Keratinocyte (primary cell): ENCODE data around the gene BLMH. TPM values are rescaled to one million over a fixed set of nuclear protein-coding genes. Genes with fewer than 3 reads are reported as not detected.

Experiments used
- DNase-seq: peaks from one replicate; pipeline ENCODE4 v3.0.0-alpha.2; 2011; ENCODE audit warnings: low read depth, missing footprints, low spot score
- FAIRE-seq: peaks from 2 replicates; lab custom pipeline; 2011; peaks lifted over from hg19 to GRCh38; lab: Jason Lieb, UNC
- H2AFZ ChIP-seq: 2 replicates; pipeline ENCODE4 v1.6.0; 2012; ENCODE audit warnings: low read length, control low read depth, inconsistent platforms; ENCODE audit not compliant: control insufficient read depth
- H3K27ac ChIP-seq: 2 replicates; pipeline ENCODE4 v1.5.1; 2011; ENCODE audit warnings: low read length; ENCODE audit not compliant: control insufficient read depth, insufficient read depth
- H3K27me3 ChIP-seq: 3 replicates; pipeline ENCODE4 v1.6.0; 2011; ENCODE audit warnings: low read length; ENCODE audit not compliant: control insufficient read depth, insufficient read depth; ENCODE audit errors: extremely low read depth
- H3K36me3 ChIP-seq, 2 experiments: 2 replicates in 1 of 2; 3 replicates in 1 of 2; pipeline ENCODE4 v1.5.1; 2011; ENCODE audit warnings: low read length in 2 of 2, mild to moderate bottlenecking in 1 of 2; ENCODE audit not compliant: control insufficient read depth in 2 of 2, insufficient read depth in 2 of 2; ENCODE audit errors: extremely low read depth in 1 of 2
- H3K4me1 ChIP-seq: 3 replicates; pipeline ENCODE4 v1.5.1; 2011; ENCODE audit warnings: low read length; ENCODE audit not compliant: control insufficient read depth, insufficient read depth; ENCODE audit errors: extremely low read depth
- H3K4me2 ChIP-seq: 3 replicates; pipeline ENCODE4 v1.6.0; 2011; ENCODE audit warnings: low read depth, low read length; ENCODE audit not compliant: control insufficient read depth, insufficient read depth; ENCODE audit errors: extremely low read depth
- H3K4me3 ChIP-seq, 3 experiments: fragments of 200-600 bp in 1 of 3; sonication (generic) in 1 of 3; 2 replicates in 2 of 3; 3 replicates in 1 of 3; pipeline ENCODE4 v1.5.1; 2011 to 2016; ENCODE audit warnings: low read length in 3 of 3, mild to moderate bottlenecking in 3 of 3, control low read depth in 2 of 3, inconsistent platforms in 1 of 3, low read depth in 1 of 3, mixed read lengths in 1 of 3, mixed run types in 1 of 3, moderate library complexity in 1 of 3; ENCODE audit not compliant: control insufficient read depth in 2 of 3, insufficient read depth in 2 of 3; ENCODE audit errors: extremely low read depth in 1 of 3
- H3K79me2 ChIP-seq: 2 replicates; pipeline ENCODE4 v1.6.0; 2012; ENCODE audit warnings: low read length; ENCODE audit not compliant: control insufficient read depth, insufficient read depth
- H3K9ac ChIP-seq: 3 replicates; pipeline ENCODE4 v1.6.0; 2011; ENCODE audit warnings: low read length; ENCODE audit not compliant: control insufficient read depth, insufficient read depth; ENCODE audit errors: extremely low read depth
- H3K9me1 ChIP-seq: 3 replicates; pipeline ENCODE4 v1.6.0; 2011; ENCODE audit warnings: low read length; ENCODE audit not compliant: control insufficient read depth, insufficient read depth; ENCODE audit errors: extremely low read depth
- H3K9me3 ChIP-seq: 2 replicates; pipeline ENCODE4 v1.5.1; 2012; ENCODE audit warnings: low read depth, low read length; ENCODE audit not compliant: control insufficient read depth
- H4K20me1 ChIP-seq: 3 replicates; pipeline ENCODE4 v1.6.0; 2011; ENCODE audit warnings: low read length; ENCODE audit not compliant: control insufficient read depth, insufficient read depth; ENCODE audit errors: extremely low read depth
- CTCF ChIP-seq, 3 experiments: IDR thresholded peaks in 1 of 3; conservative IDR thresholded peaks in 1 of 3; optimal IDR thresholded peaks in 1 of 3; 2 replicates in 2 of 3; 3 replicates in 1 of 3; pipeline versions ENCODE3 to v1.5.1; 2011; ENCODE audit warnings: low read length in 3 of 3, mild to moderate bottlenecking in 3 of 3, moderate library complexity in 2 of 3, control low read depth in 1 of 3, inconsistent platforms in 1 of 3; ENCODE audit not compliant: insufficient read depth in 2 of 3; ENCODE audit errors: extremely low read depth in 1 of 3
- EZH2 ChIP-seq: IDR thresholded peaks from one replicate; pipeline ENCODE4 v1.6.1; 2012; ENCODE audit warnings: inconsistent platforms, mild to moderate bottlenecking, low read length, moderate library complexity
- dilution Hi-C: fragments of 300-500 bp; cut with MboI; formaldehyde crosslinking; loops from one replicate; pipeline ENCODE4 v1.7.0; 2020; ENCODE audit warnings: low sequenced_read_pairs; ENCODE audit not compliant: extremely low pct_ligation_motif_present
- polyA plus RNA-seq, 5 experiments: library from polyadenylated mRNA; depleted of rRNA in 3 of 5; stranded (reverse) in 3 of 5; stranded (forward) in 1 of 5; unstranded in 1 of 5; fragments of >200 nt; gene quantifications; 1 replicate in 1 of 5; 2 replicates in 3 of 5; 3 replicates in 1 of 5; pipeline versions ENCODE4 v1.2.1 to v1.2.3, GENCODE V29; 2011 to 2012; ENCODE audit warnings: missing spikeins in 2 of 5, low read depth in 1 of 5, low replicate concordance in 1 of 5

BLMH gene
- polyA plus RNA-seq, 1 donor (not counting 4 experiments of a cell fraction or from before 2014, with no cell fraction given) = 4.2 TPM

GRCh38 chr17:30274887-30275286 is 16.9 kb downstream of the BLMH start:
- H3K4me2 ChIP-seq = no peak overlapping the region
- H3K4me3 ChIP-seq = no peak overlapping the region
- no peak overlapping the region for H2AFZ ChIP-seq
- TF ChIP-seq CTCF (optimal IDR thresholded peaks at IDR 0.05 in 1 of 3, IDR thresholded peaks at IDR 0.05 in 1 of 3, conservative IDR thresholded peaks at IDR 0.05 in 1 of 3; ENCODE audit: extremely low read depth in 1 of 3, insufficient read depth in 2 of 3, low read length in 3 of 3) = no peak
- no peak for TF ChIP-seq EZH2
- no peak for DNase-seq
- no peaks in the 10 kb centered on the region for H3K9me3 ChIP-seq
- H3K9ac ChIP-seq = no peak overlapping the region
- H3K27ac ChIP-seq = no peak overlapping the region
- no peak for FAIRE-seq
- H3K79me2 ChIP-seq = no peaks in the 10 kb centered on the region
- dilution Hi-C loops = no loop called here
- peaks cover 8% of the 10 kb centered on the region for H3K27me3 ChIP-seq
- H3K4me1 ChIP-seq = no peaks in the 10 kb centered on the region
- no peaks in the 10 kb centered on the region for H4K20me1 ChIP-seq
- H3K9me1 ChIP-seq = no peaks in the 10 kb centered on the region
- no peaks in the 10 kb centered on the region for H3K36me3 ChIP-seq

GRCh38 chr17:30273373-30273772 is 18.4 kb downstream of the BLMH start:
- Histone ChIP-seq H3K4me2 (no peak overlapping the region), H4K20me1 (no peaks in the 10 kb centered on the region), H3K27me3 (peaks cover 4% of the 10 kb centered on the region), H3K4me3 (no peak overlapping the region), H3K9me1 (no peaks in the 10 kb centered on the region), H3K79me2 (no peaks in the 10 kb centered on the region), H3K4me1 (no peaks in the 10 kb centered on the region), H3K9me3 (no peaks in the 10 kb centered on the region), H3K27ac (no peak overlapping the region), H3K9ac (no peak overlapping the region), H2AFZ (no peak overlapping the region), H3K36me3 (no peaks in the 10 kb centered on the region)
- dilution Hi-C loops = no loop called here
- FAIRE-seq (no peak), DNase-seq (no peak)
- TF ChIP-seq CTCF (optimal IDR thresholded peaks at IDR 0.05 in 1 of 3, IDR thresholded peaks at IDR 0.05 in 1 of 3, conservative IDR thresholded peaks at IDR 0.05 in 1 of 3; ENCODE audit: extremely low read depth in 1 of 3, insufficient read depth in 2 of 3, low read length in 3 of 3) (no peak), EZH2 (no peak)
